ENCODE data around the gene DPH1.

The DPH1 gene

DNA sequence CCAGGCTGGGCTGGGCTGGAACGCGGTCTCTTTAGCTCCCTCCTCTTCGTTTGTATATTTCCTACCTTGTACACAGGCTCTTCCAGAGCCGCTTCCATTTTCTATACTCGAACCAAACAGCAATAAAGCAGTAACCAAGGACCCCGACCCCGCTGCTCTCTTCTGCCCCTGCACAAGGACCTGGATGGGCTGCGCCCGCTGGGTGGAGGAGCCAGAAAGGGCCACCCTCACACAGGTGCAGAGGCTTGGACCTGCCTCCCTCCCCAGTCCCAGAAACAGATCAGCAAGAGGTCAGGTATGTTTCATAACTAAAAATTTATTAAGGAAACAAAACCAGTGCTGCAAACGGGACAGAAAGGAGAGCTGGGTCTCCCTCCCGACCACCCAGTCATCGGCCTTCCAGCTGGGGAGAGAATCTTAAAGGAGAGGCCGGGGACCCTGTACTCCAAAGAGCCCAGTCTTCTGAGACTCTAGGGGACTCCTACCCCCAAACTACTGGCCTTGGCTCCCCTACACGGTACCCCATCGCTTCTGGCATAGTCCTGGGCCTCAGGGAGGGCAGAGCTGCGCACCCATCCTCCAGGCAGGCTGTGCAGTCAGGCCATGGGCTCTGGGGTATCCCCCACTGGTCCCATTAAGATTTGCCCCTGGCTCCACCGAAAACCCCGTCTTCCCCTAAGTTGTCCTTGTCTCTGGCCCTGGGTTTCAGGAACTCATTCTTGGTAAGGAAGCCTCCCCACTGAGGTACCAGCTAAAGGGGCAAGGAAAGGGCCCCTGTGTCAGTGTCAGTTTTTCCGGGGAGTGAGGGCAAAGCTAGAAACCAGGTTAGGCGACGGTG is 29.8 kb downstream of the DPH1 start:
- DNase-seq (ENCODE audit: low read depth), result no peak
- TF ChIP-seq, protein P1, sequence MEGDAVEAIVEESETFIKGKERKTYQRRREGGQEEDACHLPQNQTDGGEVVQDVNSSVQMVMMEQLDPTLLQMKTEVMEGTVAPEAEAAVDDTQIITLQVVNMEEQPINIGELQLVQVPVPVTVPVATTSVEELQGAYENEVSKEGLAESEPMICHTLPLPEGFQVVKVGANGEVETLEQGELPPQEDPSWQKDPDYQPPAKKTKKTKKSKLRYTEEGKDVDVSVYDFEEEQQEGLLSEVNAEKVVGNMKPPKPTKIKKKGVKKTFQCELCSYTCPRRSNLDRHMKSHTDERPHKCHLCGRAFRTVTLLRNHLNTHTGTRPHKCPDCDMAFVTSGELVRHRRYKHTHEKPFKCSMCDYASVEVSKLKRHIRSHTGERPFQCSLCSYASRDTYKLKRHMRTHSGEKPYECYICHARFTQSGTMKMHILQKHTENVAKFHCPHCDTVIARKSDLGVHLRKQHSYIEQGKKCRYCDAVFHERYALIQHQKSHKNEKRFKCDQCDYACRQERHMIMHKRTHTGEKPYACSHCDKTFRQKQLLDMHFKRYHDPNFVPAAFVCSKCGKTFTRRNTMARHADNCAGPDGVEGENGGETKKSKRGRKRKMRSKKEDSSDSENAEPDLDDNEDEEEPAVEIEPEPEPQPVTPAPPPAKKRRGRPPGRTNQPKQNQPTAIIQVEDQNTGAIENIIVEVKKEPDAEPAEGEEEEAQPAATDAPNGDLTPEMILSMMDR (conservative IDR thresholded peaks at IDR 0.05; ENCODE audit: low read depth, low read length), result no peak
- no peak overlapping the region for H3K4me3 ChIP-seq (ENCODE audit: low read length)

DNA sequence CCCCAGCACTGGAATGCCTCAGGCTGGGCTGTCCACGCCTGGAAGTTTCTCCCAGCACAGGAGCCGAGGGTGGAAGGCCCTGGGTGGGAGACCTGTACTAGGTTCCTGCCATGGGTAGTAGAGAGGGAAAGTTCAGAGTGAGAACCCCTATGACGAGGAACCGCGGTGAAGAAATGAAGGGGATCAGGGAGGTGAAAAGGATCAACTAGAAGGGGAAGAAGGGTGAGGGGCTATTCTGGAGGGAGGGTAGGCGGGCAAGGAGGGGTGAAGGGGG is 30.4 kb downstream of the DPH1 start:
- no peak overlapping the region for H3K4me3 ChIP-seq (ENCODE audit: low read length)
- DNase-seq (ENCODE audit: low read depth), result no peak
- TF ChIP-seq, protein P1 (conservative IDR thresholded peaks at IDR 0.05; ENCODE audit: low read depth, low read length), result no peak

DNA sequence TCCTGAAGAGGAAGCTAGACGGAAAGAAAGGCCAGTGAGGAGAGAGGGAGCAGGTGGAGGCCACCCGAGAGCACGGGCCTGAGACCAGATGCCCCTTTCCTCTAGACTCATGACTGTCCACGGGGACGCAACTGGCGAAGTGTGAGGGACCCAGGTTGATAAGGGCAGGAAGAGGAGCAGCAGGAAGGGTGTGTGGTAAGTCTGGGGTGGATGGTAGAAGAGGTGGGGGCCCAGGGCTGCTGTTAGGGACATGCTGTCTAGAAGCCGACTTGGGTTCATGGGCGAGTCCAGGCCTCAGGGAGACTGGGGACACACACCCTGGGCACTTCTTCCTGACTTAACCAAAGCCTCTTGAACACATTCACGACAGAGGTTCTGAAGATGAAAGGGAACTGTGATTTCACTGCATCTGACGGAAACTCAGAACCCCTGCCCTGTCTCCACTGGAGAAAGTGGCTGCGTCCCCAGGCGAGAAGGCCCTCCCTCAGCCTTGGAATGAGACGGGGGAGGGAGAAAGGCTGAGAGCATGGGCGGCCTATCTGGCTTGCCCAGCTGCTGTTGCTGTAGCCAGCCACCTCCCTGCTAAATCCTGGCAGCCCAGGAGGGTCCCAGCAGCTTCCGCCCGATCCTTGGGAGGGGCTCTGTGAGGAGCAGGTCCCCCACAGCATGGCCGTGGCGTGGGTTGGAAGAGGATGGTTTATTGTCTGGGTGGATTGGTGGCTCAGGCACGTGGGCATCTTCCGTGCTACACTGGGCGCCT is 30.9 kb downstream of the DPH1 start:
- no peak for DNase-seq (ENCODE audit: low read depth)
- TF ChIP-seq, protein P1 (conservative IDR thresholded peaks at IDR 0.05; ENCODE audit: low read depth, low read length), result no peak
- H3K4me3 ChIP-seq (ENCODE audit: low read length), result no peak overlapping the region

DNA sequence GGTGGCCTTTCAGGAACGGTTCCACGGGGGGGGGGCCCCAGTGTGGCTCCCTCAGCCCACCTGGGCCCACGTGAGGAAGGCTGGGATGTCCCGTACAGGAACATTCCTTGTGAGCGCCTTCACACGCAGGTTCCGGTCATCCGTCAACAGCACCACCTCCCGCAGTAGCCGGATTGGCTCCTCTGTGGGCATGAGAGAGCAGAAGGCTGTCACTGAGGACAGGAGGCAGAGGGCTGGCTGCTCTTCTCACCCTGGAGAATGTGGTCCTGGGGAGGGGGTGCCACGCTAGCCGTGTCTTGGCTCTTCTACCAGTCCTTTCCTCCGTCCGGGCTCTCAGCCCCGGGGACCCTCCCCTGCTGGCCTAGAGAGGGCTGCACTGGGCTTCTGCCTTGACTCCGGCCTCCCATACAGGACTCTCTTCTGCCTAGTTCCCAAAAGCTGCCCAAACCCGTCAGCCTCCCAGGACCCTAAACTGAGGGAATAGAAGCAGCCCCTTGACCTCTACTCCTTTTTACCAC is 31.5 kb downstream of the DPH1 start:
- H3K4me3 ChIP-seq (ENCODE audit: low read length), result no peak overlapping the region
- no peak for DNase-seq (ENCODE audit: low read depth)
- TF ChIP-seq, protein P1 (conservative IDR thresholded peaks at IDR 0.05; ENCODE audit: low read depth, low read length), result no peak

DNA sequence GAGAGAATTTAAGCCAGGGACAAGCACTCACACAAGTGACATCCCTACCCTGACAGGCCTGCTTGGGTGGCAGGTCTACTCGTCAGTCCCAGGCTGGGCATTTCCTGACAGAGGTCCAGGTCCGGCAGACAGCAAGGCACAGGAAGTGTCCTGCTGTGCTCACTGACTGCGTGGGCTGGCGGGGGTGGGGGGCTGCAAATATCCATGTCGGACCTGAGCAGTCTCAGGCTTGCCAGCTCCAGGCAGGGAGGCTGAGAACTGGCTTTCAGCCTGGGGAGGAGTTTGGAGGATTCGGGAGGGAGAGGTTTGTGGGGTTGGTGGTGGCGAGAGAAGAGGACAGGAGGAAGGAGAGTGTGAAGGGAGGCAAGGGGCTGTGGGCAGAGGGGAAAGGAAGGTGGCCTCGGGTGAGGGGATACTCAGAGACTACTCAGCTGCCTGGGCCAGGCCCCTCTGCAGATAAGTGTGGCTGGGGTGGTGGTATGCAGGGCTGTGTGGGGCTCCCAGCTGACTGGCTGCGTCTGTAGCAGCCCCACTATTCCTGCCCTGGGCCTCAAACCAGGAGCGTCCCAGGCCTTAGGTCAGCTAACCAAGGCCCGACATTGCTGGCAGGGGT is 32.7 kb downstream of the DPH1 start:
- TF ChIP-seq, protein P1 (conservative IDR thresholded peaks at IDR 0.05; ENCODE audit: low read depth, low read length), result no peak
- no peak for DNase-seq (ENCODE audit: low read depth)

DNA sequence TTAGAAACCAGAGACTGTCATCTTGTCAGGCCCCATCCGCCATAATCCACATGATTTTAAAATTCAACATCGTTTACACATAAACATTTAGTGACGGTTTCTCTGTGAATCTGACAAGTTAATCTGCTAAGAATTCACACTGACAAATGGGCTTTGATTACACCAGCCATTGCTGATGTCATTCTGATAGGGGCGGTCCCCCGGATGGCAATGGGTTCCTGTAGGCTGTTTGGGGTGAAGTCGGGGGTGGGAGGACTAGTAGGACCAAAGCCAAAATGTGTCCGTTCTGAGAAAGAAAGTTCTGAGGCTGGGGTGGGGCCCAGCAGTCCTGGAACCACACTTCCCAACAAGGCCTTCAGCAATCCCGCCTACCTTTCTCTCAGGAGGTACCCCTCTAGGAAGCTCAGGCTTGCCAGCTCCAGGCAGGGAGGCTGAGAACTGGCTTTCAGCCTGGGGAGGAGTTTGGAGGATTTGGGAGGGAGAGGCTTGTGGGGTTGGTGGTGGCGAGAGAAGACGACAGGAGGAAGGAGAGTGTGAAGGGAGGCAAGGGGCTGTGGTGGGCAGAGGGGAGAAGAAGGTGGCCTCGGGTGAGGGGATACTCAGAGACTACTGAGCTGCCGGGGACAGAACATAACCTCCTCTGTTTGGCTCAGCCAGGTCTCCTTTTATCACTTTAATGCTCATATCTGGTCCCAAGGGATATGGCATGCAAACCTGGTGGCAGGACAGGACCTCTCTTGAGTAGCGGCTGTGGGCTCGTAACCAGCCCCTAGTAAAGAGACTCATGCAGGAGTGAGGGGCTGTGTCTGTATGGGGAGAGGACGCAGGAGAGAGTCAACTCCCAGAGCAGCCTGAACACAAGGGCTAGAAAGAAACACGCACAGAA is 33.6 kb downstream of the DPH1 start:
- no peak for DNase-seq (ENCODE audit: low read depth)
- no peak overlapping the region for H3K4me3 ChIP-seq (ENCODE audit: low read length)
- TF ChIP-seq, protein P1 (conservative IDR thresholded peaks at IDR 0.05; ENCODE audit: low read depth, low read length), result no peak

More for the DNA sequence above, 32.7 kb downstream of the DPH1 start:
- no peak overlapping the region for H3K4me3 ChIP-seq (ENCODE audit: low read length)

All from retinal pigment epithelial cell (primary cell).